Mesenchymal stem cell (in vitro differentiated cells and primary cell): Measurements from ENCODE around the gene SEMA3D.
A peak's percentile ranks its signal among the peaks of the same experiment; 100 is the strongest.

ENCODE experiments used
- DNase-seq: peaks from one replicate; pipeline ENCODE4 v3.0.0-alpha.2; 2013
- H2AFZ ChIP-seq: one replicate; pipeline ENCODE4 v1.6.1; 2013; ENCODE audit warnings: low read depth, mild to moderate bottlenecking, control low read depth, inconsistent platforms, low read length, moderate library complexity
- H2AK5ac ChIP-seq: 2 replicates; pipeline ENCODE4 v1.6.1; 2013; ENCODE audit warnings: low read length, moderate library complexity, mild to moderate bottlenecking, inconsistent platforms; ENCODE audit not compliant: severe bottlenecking
- H2BK120ac ChIP-seq: one replicate; pipeline ENCODE4 v1.6.1; 2013; ENCODE audit warnings: low read depth, mild to moderate bottlenecking, inconsistent platforms, low read length, moderate library complexity
- H2BK12ac ChIP-seq, 2 experiments: one replicate each; pipeline ENCODE4 v1.6.1; 2013; ENCODE audit warnings: inconsistent platforms in 2 of 2, low read length in 2 of 2, mild to moderate bottlenecking in 2 of 2, moderate library complexity in 2 of 2, control low read depth in 1 of 2
- H2BK15ac ChIP-seq: one replicate; pipeline ENCODE4 v1.6.1; 2013; ENCODE audit warnings: mild to moderate bottlenecking, low read depth, inconsistent platforms; ENCODE audit not compliant: poor library complexity, severe bottlenecking
- H2BK5ac ChIP-seq: 2 replicates; pipeline ENCODE4 v1.6.1; 2013; ENCODE audit warnings: low read depth, mild to moderate bottlenecking, low read length, control low read depth, inconsistent platforms; ENCODE audit not compliant: poor library complexity, severe bottlenecking
- H3K14ac ChIP-seq, 2 experiments: one replicate each; pipeline ENCODE4 v1.6.1; 2013; ENCODE audit warnings: inconsistent platforms in 2 of 2, low read length in 2 of 2, control low read depth in 1 of 2, mild to moderate bottlenecking in 1 of 2, moderate library complexity in 1 of 2
- H3K18ac ChIP-seq, 2 experiments: one replicate each; pipeline ENCODE4 v1.6.1; 2013; ENCODE audit warnings: inconsistent platforms in 2 of 2, low read length in 2 of 2, control low read depth in 1 of 2, low read depth in 1 of 2, mild to moderate bottlenecking in 1 of 2
- H3K23ac ChIP-seq, 2 experiments: one replicate each; pipeline ENCODE4 v1.6.1; 2013; ENCODE audit warnings: inconsistent platforms in 2 of 2, low read length in 2 of 2, mild to moderate bottlenecking in 2 of 2, moderate library complexity in 2 of 2, control low read depth in 1 of 2
- H3K27ac ChIP-seq: 2 replicates; pipeline ENCODE4 v1.5.1; 2013; ENCODE audit warnings: mild to moderate bottlenecking, moderate library complexity, low read length, control low read depth, inconsistent platforms; ENCODE audit not compliant: poor library complexity, severe bottlenecking
- H3K27me3 ChIP-seq, 2 experiments: 2 replicates each; pipeline versions ENCODE4 v1.6.1 to v1.7.0; 2013; ENCODE audit warnings: low read length in 2 of 2, mild to moderate bottlenecking in 2 of 2, moderate library complexity in 2 of 2, control low read depth in 1 of 2, inconsistent platforms in 1 of 2; ENCODE audit not compliant: control insufficient read depth in 1 of 2, insufficient read depth in 1 of 2
- H3K36me3 ChIP-seq, 2 experiments: 2 replicates each; pipeline versions ENCODE4 v1.6.1 to v1.7.0; 2013; ENCODE audit warnings: low read length in 2 of 2, control low read depth in 1 of 2, inconsistent platforms in 1 of 2, low read depth in 1 of 2, mild to moderate bottlenecking in 1 of 2; ENCODE audit not compliant: insufficient read depth in 2 of 2, control insufficient read depth in 1 of 2
- H3K4ac ChIP-seq, 2 experiments: one replicate each; pipeline ENCODE4 v1.6.1; 2013; ENCODE audit warnings: inconsistent platforms in 2 of 2, low read length in 2 of 2, mild to moderate bottlenecking in 2 of 2, moderate library complexity in 2 of 2, control low read depth in 1 of 2, low read depth in 1 of 2
- H3K4me1 ChIP-seq: 2 replicates; pipeline ENCODE4 v1.6.1; 2013; ENCODE audit warnings: low read depth, low read length, control low read depth; ENCODE audit not compliant: control insufficient read depth, insufficient read depth
- H3K4me2 ChIP-seq: 2 replicates; pipeline ENCODE4 v1.6.1; 2013; ENCODE audit warnings: low read length, mild to moderate bottlenecking, inconsistent platforms; ENCODE audit not compliant: poor library complexity, severe bottlenecking
- H3K4me3 ChIP-seq, 2 experiments: 2 replicates each; pipeline versions ENCODE4 v1.5.1 to v1.7.0; 2013; ENCODE audit warnings: low read length in 2 of 2, mild to moderate bottlenecking in 2 of 2, control low read depth in 1 of 2, low read depth in 1 of 2; ENCODE audit not compliant: insufficient read depth in 1 of 2
- H3K79me1 ChIP-seq: replicated peaks from 2 replicates; pipeline ENCODE4 v1.6.1; 2013; ENCODE audit warnings: mild to moderate bottlenecking, control low read depth, low read length, inconsistent platforms; ENCODE audit not compliant: poor library complexity, severe bottlenecking
- H3K9ac ChIP-seq: 2 replicates; pipeline ENCODE4 v1.7.0; 2013; ENCODE audit warnings: mild to moderate bottlenecking, low read length, moderate library complexity
- H3K9me3 ChIP-seq: 2 replicates; pipeline ENCODE4 v1.7.0; 2013; ENCODE audit warnings: mild to moderate bottlenecking, low read length; ENCODE audit not compliant: control insufficient read depth
- H4K8ac ChIP-seq: one replicate; pipeline ENCODE4 v1.6.1; 2013; ENCODE audit warnings: inconsistent platforms, mild to moderate bottlenecking, low read length, moderate library complexity
- H4K91ac ChIP-seq: one replicate; pipeline ENCODE4 v1.6.1; 2013; ENCODE audit warnings: mild to moderate bottlenecking, low read length, inconsistent platforms
- WGBS: methylation state at CpG from one replicate; pipeline ENCODE4 v1.1.7; 2013; ENCODE audit warnings: mixed read lengths; 5-methylcytosine and 5-hydroxymethylcytosine counted together

Gene SEMA3D

GRCh38 chr7:85126383-85126782 lies 60.5 kb downstream of the SEMA3D start:
- Histone ChIP-seq H3K14ac (no peak overlapping the region), H3K36me3 (no peaks in the 10 kb centered on the region), H2AFZ (no peak overlapping the region), H3K18ac (no peak overlapping the region), H4K8ac (no peak overlapping the region), H3K79me1 (no peaks in the 10 kb centered on the region), H3K4me2 (no peak overlapping the region), H3K9ac (no peak overlapping the region), H3K4me3 (no peak overlapping the region), H3K4me1 (no peaks in the 10 kb centered on the region), H3K9me3 (no peaks in the 10 kb centered on the region), H4K91ac (no peak overlapping the region), H2BK15ac (no peak overlapping the region), H2AK5ac (no peak overlapping the region), H3K27me3 (no peaks in the 10 kb centered on the region), H2BK12ac (no peak overlapping the region), H2BK5ac (no peak overlapping the region), H3K27ac (no peak overlapping the region), H3K23ac (no peak overlapping the region), H3K4ac (no peak overlapping the region), H2BK120ac (no peak overlapping the region)
- no peak for DNase-seq
- 74% methylated on average over 2 of the region's 2 CpGs for WGBS

- WGBS, result 92% methylated on average over 2 of the region's 2 CpGs
- no peak overlapping the region for H2BK12ac ChIP-seq
- H3K4me3 ChIP-seq, result no peak overlapping the region
- no peak overlapping the region for H2BK15ac ChIP-seq
- H3K23ac ChIP-seq, result no peak overlapping the region
- H2BK5ac ChIP-seq, result no peak overlapping the region
- no peak overlapping the region for H2AFZ ChIP-seq
- DNase-seq, result no peak
- no peak overlapping the region for H3K9ac ChIP-seq
- no peak overlapping the region for H3K27ac ChIP-seq
- H3K14ac ChIP-seq, result no peak overlapping the region
- H3K79me1 ChIP-seq, result no peaks in the 10 kb centered on the region
- H2BK120ac ChIP-seq, result no peak overlapping the region
- no peak overlapping the region for H3K4ac ChIP-seq
- no peak overlapping the region for H4K91ac ChIP-seq
- H3K9me3 ChIP-seq, result no peaks in the 10 kb centered on the region
- no peak overlapping the region for H3K4me2 ChIP-seq
- H4K8ac ChIP-seq, result no peak overlapping the region
- no peaks in the 10 kb centered on the region for H3K4me1 ChIP-seq
- no peak overlapping the region for H2AK5ac ChIP-seq
- H3K27me3 ChIP-seq, result no peaks in the 10 kb centered on the region
- H3K18ac ChIP-seq, result no peak overlapping the region
- H3K36me3 ChIP-seq, result no peaks in the 10 kb centered on the region
Measured at GRCh38 chr7:85125651-85126131, 61.2 kb downstream of the SEMA3D start.

GRCh38 chr7:85125176-85125575 lies 61.7 kb downstream of the SEMA3D start:
- H3K9me3 ChIP-seq, result no peaks in the 10 kb centered on the region
- no peak overlapping the region for H2BK120ac ChIP-seq
- no peak overlapping the region for H2BK5ac ChIP-seq
- H3K4ac ChIP-seq, result no peak overlapping the region
- no peak overlapping the region for H3K4me3 ChIP-seq
- H4K91ac ChIP-seq, result no peak overlapping the region
- WGBS, result 100% methylated on average over 1 of the region's 4 CpGs
- H3K36me3 ChIP-seq, result no peaks in the 10 kb centered on the region
- H3K27me3 ChIP-seq, result no peaks in the 10 kb centered on the region
- H3K4me1 ChIP-seq, result no peaks in the 10 kb centered on the region
- DNase-seq, result no peak
- H3K9ac ChIP-seq, result no peak overlapping the region
- H3K18ac ChIP-seq, result no peak overlapping the region
- no peak overlapping the region for H3K14ac ChIP-seq
- no peaks in the 10 kb centered on the region for H3K79me1 ChIP-seq
- no peak overlapping the region for H2BK12ac ChIP-seq
- no peak overlapping the region for H2BK15ac ChIP-seq
- H2AK5ac ChIP-seq, result no peak overlapping the region
- no peak overlapping the region for H3K27ac ChIP-seq
- no peak overlapping the region for H3K23ac ChIP-seq
- H3K4me2 ChIP-seq, result no peak overlapping the region
- no peak overlapping the region for H2AFZ ChIP-seq
- H4K8ac ChIP-seq, result no peak overlapping the region

GRCh38 chr7:85119934-85120333 lies 66.9 kb downstream of the SEMA3D start:
- Histone ChIP-seq H2BK12ac (no peak overlapping the region), H2BK15ac (no peak overlapping the region), H3K79me1 (no peaks in the 10 kb centered on the region), H3K27me3 (no peaks in the 10 kb centered on the region), H3K18ac (no peak overlapping the region), H2BK5ac (no peak overlapping the region), H3K9ac (no peak overlapping the region), H3K9me3 (no peaks in the 10 kb centered on the region), H3K4me3 (no peak overlapping the region), H3K4ac (no peak overlapping the region), H3K14ac (no peak overlapping the region), H2BK120ac (no peak overlapping the region), H4K8ac (no peak overlapping the region), H3K36me3 (no peaks in the 10 kb centered on the region), H2AK5ac (no peak overlapping the region), H4K91ac (no peak overlapping the region), H3K27ac (no peak overlapping the region), H3K23ac (no peak overlapping the region), H3K4me1 (no peaks in the 10 kb centered on the region), H2AFZ (no peak overlapping the region), H3K4me2 (no peak overlapping the region)
- 100% methylated on average over 3 of the region's 3 CpGs for WGBS
- peak; percentile 47 for DNase-seq
